HG02610 (cell line): Measurements from ENCODE around the gene TMA16.

ENCODE experiments used
- ATAC-seq: cut with Tn5 transposase; IDR thresholded peaks from one replicate; pipeline ENCODE4 v1.9.1; 2021; ENCODE audit warnings: mild to moderate bottlenecking, moderate library complexity; ENCODE audit not compliant: unreplicated experiment

The TMA16 gene

DNA sequence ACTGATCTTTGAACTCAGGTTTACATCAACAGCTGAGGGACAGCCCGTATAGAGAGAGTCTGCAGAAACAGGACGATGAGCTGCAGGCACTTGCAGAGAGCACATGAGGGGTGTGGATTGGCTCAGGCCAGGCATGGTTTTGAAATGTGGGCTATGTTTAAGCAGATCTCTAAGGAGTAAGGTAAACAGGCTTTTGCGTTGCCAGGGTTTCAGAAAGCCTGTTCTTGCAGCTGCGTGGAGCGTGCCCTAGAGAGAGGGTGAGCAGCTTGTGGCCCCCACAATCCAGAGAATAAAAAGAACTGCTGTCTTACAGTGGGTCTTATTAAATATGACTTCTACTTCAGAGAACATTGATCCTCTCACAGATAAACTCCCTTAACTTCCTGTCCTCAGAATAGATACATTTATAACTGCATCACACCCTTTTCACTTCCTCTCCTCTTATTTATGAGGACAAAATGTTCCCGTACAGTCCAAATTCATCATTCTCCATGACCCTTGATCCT, 64.1 kb downstream of the TMA16 start:
- peak; percentile 35 for ATAC-seq

DNA sequence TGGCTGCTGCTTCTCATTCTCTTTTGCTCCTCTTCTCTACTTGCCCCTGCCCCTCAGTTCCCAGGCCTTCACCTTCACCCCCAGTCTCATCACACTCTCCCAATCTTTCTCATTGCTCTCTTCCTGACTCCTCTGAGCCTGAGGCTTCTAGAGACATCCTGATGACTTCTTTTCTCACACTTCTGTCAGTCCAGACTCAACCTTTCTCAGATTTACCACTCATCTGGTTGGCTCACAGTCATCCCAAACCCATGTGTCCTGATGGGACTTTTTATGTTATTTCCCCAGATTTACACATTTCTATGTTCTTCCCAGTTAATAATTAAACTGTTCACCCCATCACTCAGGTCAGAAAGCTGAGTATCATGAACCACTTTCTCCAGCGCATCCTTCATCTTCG, 68.0 kb downstream of the TMA16 start:
- peak; percentile 87 for ATAC-seq

DNA sequence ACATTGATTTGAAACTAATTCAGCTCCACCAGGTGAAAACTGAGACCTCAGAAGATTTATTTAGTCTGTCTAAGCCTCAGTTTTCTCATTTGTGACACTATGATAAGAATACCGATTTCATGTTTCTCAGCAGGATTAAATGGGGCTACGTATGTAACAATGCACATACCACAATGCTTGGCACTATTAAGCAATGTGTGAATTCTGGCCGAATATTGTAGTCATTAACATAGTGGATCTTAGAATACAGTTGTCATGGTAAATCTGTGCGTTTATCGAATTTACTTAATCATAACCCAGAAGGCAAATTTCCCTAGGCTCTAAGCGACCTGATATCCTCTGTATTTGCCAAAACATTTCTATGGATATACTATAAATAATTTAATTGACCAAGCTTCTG, 69.1 kb downstream of the TMA16 start:
- ATAC-seq = no peak

DNA sequence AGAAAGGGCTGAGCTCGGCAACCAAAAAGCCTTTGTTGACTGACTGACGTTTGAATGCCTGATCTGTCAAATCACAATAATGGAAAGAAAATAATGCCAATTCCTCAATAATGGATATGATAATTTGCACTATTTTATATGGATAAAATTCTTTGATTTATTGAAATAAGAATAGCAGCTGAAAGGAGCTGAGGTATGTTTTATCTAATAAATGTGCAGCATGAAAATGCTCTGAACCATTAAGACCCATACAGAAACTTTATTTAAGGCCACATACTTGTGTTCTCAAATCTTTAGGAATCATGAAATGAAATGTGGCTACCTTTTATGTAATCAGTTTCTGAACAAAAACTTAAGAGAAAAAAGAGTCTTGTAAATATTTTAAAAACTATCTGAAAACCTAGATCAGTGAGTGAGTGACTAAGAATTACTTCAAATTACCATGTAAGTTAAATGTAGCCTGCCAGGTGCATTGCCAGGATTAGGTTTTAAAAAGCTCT, 69.8 kb downstream of the TMA16 start:
- no peak for ATAC-seq

DNA sequence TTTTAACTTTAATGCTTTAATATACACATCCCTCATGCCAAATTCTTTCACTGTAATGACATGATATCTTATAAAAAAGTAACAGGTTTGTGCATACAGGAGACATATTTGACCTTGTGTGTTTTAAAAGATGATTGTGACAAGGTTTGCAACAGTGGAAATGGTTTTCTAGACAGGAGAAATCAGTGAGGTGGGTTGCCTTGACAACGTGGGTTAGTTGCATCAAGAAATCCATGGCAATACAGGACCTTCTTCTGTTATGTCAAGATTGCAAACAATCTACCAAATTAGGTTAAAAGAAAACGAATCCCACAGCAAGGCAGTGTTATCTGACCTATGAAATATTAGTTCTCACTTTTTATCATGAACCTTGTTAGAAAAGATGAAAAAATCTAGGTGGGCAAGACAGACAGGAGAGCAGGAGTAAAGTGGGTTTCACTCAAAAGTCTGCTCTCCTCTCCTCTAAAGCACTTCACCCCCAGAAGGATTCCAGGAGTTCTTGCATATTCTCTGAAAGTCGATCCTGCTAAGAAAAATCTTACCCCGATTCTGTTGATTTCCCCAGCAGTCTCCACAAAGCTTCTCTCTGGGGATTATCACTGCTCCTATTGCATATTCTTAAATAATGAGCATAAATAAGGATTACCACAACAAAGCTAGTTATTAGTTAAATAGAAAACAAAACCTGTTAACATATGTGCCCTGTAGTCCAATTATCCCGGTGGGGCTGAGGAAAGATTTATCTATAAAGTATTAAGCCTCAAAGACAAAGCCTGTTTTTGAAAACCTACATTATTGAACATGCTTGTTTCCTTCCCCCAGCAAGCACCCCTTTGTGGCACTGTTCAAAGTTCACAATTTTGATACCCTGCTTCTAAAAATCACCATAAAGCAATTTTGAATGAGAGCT, 71.0 kb downstream of the TMA16 start:
- ATAC-seq = no peak

DNA sequence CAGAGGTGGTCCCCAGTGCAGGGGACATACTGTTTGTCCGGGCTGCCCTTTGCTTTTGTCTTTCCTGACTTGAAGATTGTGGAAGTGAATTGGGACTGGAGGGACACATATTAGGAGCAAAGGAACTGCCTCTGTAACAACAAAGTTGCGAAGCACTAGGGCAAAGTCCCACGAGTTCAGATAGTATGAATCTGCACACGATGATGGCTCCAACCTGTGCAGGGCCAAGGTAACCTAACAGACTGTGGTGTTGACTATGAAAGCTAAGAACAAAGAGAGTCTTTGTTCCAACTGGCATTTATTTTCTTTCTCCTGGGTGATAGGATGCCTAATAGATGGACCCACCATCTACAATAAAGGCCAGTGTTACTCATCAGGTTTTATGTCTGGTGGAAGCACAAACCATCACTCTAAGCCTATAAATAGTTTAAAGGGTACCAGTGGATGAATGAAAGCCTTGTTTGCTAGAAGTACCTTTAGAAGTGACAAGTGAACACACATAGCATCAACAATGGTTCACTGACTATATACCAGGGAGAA, 71.8 kb downstream of the TMA16 start:
- no peak for ATAC-seq

DNA sequence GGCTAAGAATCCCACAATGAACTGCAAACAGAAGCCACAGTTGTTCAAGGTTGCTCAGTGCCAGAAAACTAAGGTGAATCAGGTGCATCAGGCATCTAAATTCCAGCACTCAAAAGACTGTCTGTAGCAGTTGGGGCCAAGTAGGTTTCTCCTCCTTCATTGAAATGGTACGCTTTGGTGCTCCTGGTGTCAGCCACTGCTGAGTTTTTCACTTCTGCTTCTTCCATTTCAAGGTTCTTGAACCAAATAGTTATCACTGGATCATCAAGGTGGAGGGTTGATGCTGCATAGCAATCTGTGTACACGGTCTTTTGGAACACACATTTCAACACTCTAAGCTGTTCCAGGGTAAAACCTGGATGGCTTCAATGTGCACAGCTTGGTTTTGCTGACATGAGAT, 74.4 kb downstream of the TMA16 start:
- ATAC-seq = peak; percentile 92
